ENCODE data around the gene TAF11L14.
"Not testable (repeated sequence)": the region's sequence is repeated elsewhere in the genome, so short reads cannot be mapped to it uniquely, and the experiment has no call there.

The TAF11L14 gene

GRCh38 chr5:17634160-17634559 lies at the start of gene TAF11L14:
TSS of gene TAF11L14 (plus strand) at chr5:17634460.
- no peak for DNase-seq
- Histone ChIP-seq H3K36me3 (no peaks in the 10 kb centered on the region), H3K9me3 (ENCODE audit: severe bottlenecking) (no peaks in the 10 kb centered on the region), H3K27me3 (ENCODE audit: insufficient read depth, low read depth, severe bottlenecking) (no peaks in the 10 kb centered on the region), H3K27ac (no peak within 1 kb of the TSS), H3K4me3 (ENCODE audit: low read depth, low read length) (no peak within 1 kb of the TSS)
- TF ChIP-seq, protein P1, sequence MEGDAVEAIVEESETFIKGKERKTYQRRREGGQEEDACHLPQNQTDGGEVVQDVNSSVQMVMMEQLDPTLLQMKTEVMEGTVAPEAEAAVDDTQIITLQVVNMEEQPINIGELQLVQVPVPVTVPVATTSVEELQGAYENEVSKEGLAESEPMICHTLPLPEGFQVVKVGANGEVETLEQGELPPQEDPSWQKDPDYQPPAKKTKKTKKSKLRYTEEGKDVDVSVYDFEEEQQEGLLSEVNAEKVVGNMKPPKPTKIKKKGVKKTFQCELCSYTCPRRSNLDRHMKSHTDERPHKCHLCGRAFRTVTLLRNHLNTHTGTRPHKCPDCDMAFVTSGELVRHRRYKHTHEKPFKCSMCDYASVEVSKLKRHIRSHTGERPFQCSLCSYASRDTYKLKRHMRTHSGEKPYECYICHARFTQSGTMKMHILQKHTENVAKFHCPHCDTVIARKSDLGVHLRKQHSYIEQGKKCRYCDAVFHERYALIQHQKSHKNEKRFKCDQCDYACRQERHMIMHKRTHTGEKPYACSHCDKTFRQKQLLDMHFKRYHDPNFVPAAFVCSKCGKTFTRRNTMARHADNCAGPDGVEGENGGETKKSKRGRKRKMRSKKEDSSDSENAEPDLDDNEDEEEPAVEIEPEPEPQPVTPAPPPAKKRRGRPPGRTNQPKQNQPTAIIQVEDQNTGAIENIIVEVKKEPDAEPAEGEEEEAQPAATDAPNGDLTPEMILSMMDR (IDR thresholded peaks at IDR 0.05; ENCODE audit: low read depth, low read length), result no peak

DNA sequence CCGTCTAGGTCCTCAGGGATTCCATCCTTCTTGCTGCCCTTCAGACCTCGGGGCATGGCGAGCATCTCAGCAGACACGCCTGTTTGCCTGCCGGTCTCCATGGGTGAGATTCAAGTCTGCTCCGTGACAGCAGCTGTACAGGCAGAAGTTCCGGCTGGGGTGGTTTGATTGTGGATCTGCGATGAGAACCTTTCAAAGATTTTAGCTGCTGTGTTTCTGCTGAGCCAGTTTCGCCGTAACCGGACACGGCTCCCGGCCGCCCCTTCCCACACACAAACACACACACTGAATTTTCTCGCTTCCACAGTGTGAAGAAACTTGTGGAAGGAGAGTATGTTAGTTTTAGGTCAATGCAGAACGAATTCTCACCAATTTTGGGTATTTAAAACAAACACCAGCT lies 48.6 kb upstream of the TAF11L14 start, which contains the start of gene TAF11L7:
TAF11L7 (minus strand) TSS at position 101 of the 400 bp plus-strand sequence.
- DNase-seq; H3K36me3 ChIP-seq; H3K4me3 ChIP-seq (ENCODE audit: low read depth, low read length); H3K27ac ChIP-seq; H3K27me3 ChIP-seq (ENCODE audit: insufficient read depth, low read depth, severe bottlenecking); H3K9me3 ChIP-seq (ENCODE audit: severe bottlenecking): not testable (repeated sequence)

GRCh38 chr5:17590860-17591259 lies 43.4 kb upstream of the TAF11L14 start, which contains the start of gene TAF11L8:
TSS of gene TAF11L8 (minus strand) at chr5:17590960.
- not testable (repeated sequence) for H3K27ac ChIP-seq; DNase-seq; H3K4me3 ChIP-seq (ENCODE audit: low read depth, low read length); H3K36me3 ChIP-seq; H3K27me3 ChIP-seq (ENCODE audit: insufficient read depth, low read depth, severe bottlenecking); H3K9me3 ChIP-seq (ENCODE audit: severe bottlenecking)

GRCh38 chr5:17594255-17594654 lies 40.0 kb upstream of the TAF11L14 start, which contains the start of gene TAF11L9:
TSS of gene TAF11L9 (minus strand) at chr5:17594394.
- H3K27ac ChIP-seq; H3K9me3 ChIP-seq (ENCODE audit: severe bottlenecking); H3K4me3 ChIP-seq (ENCODE audit: low read depth, low read length); H3K27me3 ChIP-seq (ENCODE audit: insufficient read depth, low read depth, severe bottlenecking); H3K36me3 ChIP-seq; DNase-seq: not testable (repeated sequence)

DNA sequence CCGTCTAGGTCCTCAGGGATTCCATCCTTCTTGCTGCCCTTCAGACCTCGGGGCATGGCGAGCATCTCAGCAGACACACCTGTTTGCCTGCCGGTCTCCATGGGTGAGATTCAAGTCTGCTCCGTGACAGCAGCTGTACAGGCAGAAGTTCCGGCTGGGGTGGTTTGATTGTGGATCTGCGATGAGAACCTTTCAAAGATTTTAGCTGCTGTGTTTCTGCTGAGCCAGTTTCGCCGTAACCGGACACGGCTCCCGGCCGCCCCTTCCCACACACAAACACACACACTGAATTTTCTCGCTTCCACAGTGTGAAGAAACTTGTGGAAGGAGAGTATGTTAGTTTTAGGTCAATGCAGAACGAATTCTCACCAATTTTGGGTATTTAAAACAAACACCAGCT lies 36.5 kb upstream of the TAF11L14 start, which contains the start of gene TAF11L10:
TAF11L10 (minus strand) TSS at position 101 of the 400 bp plus-strand sequence.
- DNase-seq; H3K36me3 ChIP-seq; H3K4me3 ChIP-seq (ENCODE audit: low read depth, low read length); H3K27me3 ChIP-seq (ENCODE audit: insufficient read depth, low read depth, severe bottlenecking); H3K27ac ChIP-seq; H3K9me3 ChIP-seq (ENCODE audit: severe bottlenecking): not testable (repeated sequence)

DNA sequence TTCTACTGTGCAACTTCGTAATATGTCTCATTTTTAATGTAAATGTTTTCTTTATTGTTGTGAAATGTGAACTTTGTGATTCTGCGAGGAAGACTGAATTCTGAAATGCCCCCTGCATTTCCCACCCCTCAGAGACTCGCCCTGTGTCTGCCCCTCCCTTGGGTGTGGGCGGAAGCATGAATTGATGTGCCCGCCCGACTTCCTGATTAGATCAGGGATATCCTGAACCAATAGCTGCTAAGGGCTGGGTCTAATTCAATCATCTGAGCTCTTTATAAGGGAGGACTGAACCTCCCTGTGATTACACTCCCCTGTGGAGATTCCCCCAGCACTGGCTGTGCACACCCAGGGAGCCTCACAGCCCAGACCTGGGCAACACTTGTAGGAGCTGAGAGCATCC lies 30.4 kb upstream of the TAF11L14 start, which contains the start of gene TAF11L11:
TAF11L11 (plus strand) TSS at position 304 of the 400 bp plus-strand sequence.
- H3K27ac ChIP-seq; H3K4me3 ChIP-seq (ENCODE audit: low read depth, low read length); H3K27me3 ChIP-seq (ENCODE audit: insufficient read depth, low read depth, severe bottlenecking); H3K36me3 ChIP-seq; DNase-seq; H3K9me3 ChIP-seq (ENCODE audit: severe bottlenecking): not testable (repeated sequence)

DNA sequence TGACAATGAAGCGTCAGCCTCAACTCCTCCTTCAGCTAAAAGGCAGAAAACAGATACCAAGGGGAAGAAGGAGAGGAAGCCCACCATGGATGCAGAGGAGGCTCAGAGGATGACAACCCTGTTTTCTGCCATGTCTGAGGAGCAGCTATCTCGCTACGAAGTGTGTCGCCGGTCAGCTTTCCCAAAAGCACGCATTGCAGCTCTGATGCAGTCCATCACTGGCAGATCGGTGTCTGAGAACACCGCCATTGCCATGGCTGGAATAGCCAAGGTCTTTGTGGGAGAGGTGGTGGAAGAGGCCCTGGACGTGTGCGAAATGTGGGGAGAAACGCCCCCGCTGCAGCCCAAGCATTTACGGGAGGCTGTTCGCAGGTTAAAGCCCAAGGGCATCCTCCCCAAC lies 29.3 kb upstream of the TAF11L14 start:
- H3K27ac ChIP-seq, result no peak overlapping the region
- H3K4me3 ChIP-seq (ENCODE audit: low read depth, low read length), result no peak overlapping the region

DNA sequence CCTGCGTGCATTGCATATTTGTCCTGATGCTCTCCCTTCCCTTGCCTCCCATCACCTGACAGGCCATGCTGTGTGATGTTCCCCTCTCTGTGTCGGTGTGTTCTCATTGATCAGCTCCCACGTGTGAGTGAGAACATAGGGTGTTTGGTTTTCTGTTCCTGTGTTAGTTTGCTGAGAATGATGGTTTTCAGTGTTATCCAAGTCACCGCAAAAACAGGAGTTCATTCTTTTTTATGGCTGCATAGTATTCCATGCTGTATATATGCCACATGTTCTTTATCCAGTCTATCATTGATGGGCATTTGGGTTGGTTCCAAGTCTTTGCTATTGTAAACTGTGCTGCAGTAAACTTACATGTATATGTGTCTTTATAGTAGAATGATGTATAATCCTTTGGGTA lies 26.8 kb upstream of the TAF11L14 start:
- not testable (repeated sequence) for DNase-seq; H3K9me3 ChIP-seq (ENCODE audit: severe bottlenecking); H3K27me3 ChIP-seq (ENCODE audit: insufficient read depth, low read depth, severe bottlenecking); H3K36me3 ChIP-seq; H3K27ac ChIP-seq; H3K4me3 ChIP-seq (ENCODE audit: low read depth, low read length)

More for the DNA sequence above, 29.3 kb upstream of the TAF11L14 start:
- TF ChIP-seq, protein P1 (IDR thresholded peaks at IDR 0.05; ENCODE audit: low read depth, low read length), result no peak
- no peak for DNase-seq
- Histone ChIP-seq H3K36me3 (no peaks in the 10 kb centered on the region), H3K27me3 (ENCODE audit: insufficient read depth, low read depth, severe bottlenecking) (no peaks in the 10 kb centered on the region), H3K9me3 (ENCODE audit: severe bottlenecking) (no peaks in the 10 kb centered on the region)

DNA sequence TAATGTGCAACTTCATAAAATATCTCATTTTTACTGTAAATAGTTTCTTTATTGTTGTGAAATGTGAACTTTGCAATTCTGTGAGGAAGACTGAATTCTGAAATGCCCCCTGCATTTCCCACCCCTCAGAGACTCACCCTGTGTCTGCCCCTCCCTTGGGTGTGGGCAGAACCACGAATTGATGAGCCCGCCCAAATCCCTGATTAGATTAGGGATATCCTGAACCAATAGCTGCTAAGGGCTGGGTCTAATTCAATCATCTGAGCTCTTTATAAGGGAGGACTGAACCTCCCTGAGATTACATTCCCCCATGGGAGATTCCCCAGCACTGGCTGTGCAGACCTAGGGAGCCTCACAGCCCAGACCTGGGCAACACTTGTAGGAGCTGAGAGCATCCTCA lies 24.2 kb upstream of the TAF11L14 start, which contains the start of gene TAF11L12:
TAF11L12 (plus strand) TSS at position 301 of the 400 bp plus-strand sequence.
- H3K27me3 ChIP-seq (ENCODE audit: insufficient read depth, low read depth, severe bottlenecking); H3K9me3 ChIP-seq (ENCODE audit: severe bottlenecking); DNase-seq; H3K27ac ChIP-seq; H3K36me3 ChIP-seq; H3K4me3 ChIP-seq (ENCODE audit: low read depth, low read length): not testable (repeated sequence)
